Measurements from ENCODE around the gene BBS1.

BBS1 gene

GRCh38 chr11:66469441-66469840 lies 41.0 kb upstream of the BBS1 start:
- H3K4me1 ChIP-seq (ENCODE audit: control insufficient read depth, insufficient read depth, low read length): peaks cover 22% of the 10 kb centered on the region

GRCh38 chr11:66470015-66470414 lies 40.4 kb upstream of the BBS1 start:
- H3K27ac ChIP-seq (ENCODE audit: low read depth, low read length): peak overlapping the region; percentile 39
- peaks cover 27% of the 10 kb centered on the region for H3K36me3 ChIP-seq (ENCODE audit: control insufficient read depth, insufficient read depth, low read length)
- no peaks in the 10 kb centered on the region for H3K27me3 ChIP-seq (ENCODE audit: control insufficient read depth, insufficient read depth, low read length)
- no peaks in the 10 kb centered on the region for H3K9me3 ChIP-seq (ENCODE audit: control insufficient read depth, insufficient read depth, low read length)
- no peak overlapping the region for H3K9ac ChIP-seq (ENCODE audit: low read depth, low read length)
- H3K4me3 ChIP-seq (ENCODE audit: low read depth, low read length): no peak overlapping the region
- peaks cover 18% of the 10 kb centered on the region for H3K4me1 ChIP-seq (ENCODE audit: control insufficient read depth, insufficient read depth, low read length)

More at GRCh38 chr11:66469441-66469840, 41.0 kb upstream of the BBS1 start:
- H3K27ac ChIP-seq (ENCODE audit: low read depth, low read length): no peak overlapping the region
- H3K36me3 ChIP-seq (ENCODE audit: control insufficient read depth, insufficient read depth, low read length): peaks cover 26% of the 10 kb centered on the region
- H3K4me3 ChIP-seq (ENCODE audit: low read depth, low read length): no peak overlapping the region
- H3K9me3 ChIP-seq (ENCODE audit: control insufficient read depth, insufficient read depth, low read length): no peaks in the 10 kb centered on the region
- H3K9ac ChIP-seq (ENCODE audit: low read depth, low read length): no peak overlapping the region
- no peaks in the 10 kb centered on the region for H3K27me3 ChIP-seq (ENCODE audit: control insufficient read depth, insufficient read depth, low read length)

GRCh38 chr11:66471142-66471541 lies 39.3 kb upstream of the BBS1 start:
- Histone ChIP-seq H3K27me3 (ENCODE audit: control insufficient read depth, insufficient read depth, low read length) (no peaks in the 10 kb centered on the region), H3K4me1 (ENCODE audit: control insufficient read depth, insufficient read depth, low read length) (peaks cover 10% of the 10 kb centered on the region; the same call in 1 of the 2 replicates), H3K9me3 (ENCODE audit: control insufficient read depth, insufficient read depth, low read length) (no peaks in the 10 kb centered on the region), H3K9ac (ENCODE audit: low read depth, low read length) (no peak overlapping the region), H3K4me3 (ENCODE audit: low read depth, low read length) (no peak overlapping the region), H3K27ac (ENCODE audit: low read depth, low read length) (no peak overlapping the region), H3K36me3 (ENCODE audit: control insufficient read depth, insufficient read depth, low read length) (peaks cover 27% of the 10 kb centered on the region)

GRCh38 chr11:66472054-66472453 lies 38.4 kb upstream of the BBS1 start:
- peaks cover 10% of the 10 kb centered on the region; the same call in 1 of the 2 replicates for H3K4me1 ChIP-seq (ENCODE audit: control insufficient read depth, insufficient read depth, low read length)
- H3K27me3 ChIP-seq (ENCODE audit: control insufficient read depth, insufficient read depth, low read length): no peaks in the 10 kb centered on the region
- H3K27ac ChIP-seq (ENCODE audit: low read depth, low read length): no peak overlapping the region
- H3K36me3 ChIP-seq (ENCODE audit: control insufficient read depth, insufficient read depth, low read length): peaks cover 27% of the 10 kb centered on the region
- no peaks in the 10 kb centered on the region for H3K9me3 ChIP-seq (ENCODE audit: control insufficient read depth, insufficient read depth, low read length)
- H3K4me3 ChIP-seq (ENCODE audit: low read depth, low read length): no peak overlapping the region
- H3K9ac ChIP-seq (ENCODE audit: low read depth, low read length): no peak overlapping the region

GRCh38 chr11:66473167-66473566 lies 37.3 kb upstream of the BBS1 start:
- Histone ChIP-seq H3K4me3 (ENCODE audit: low read depth, low read length) (no peak overlapping the region), H3K27me3 (ENCODE audit: control insufficient read depth, insufficient read depth, low read length) (no peaks in the 10 kb centered on the region), H3K36me3 (ENCODE audit: control insufficient read depth, insufficient read depth, low read length) (peaks cover 27% of the 10 kb centered on the region)

GRCh38 chr11:66473608-66474515 lies 36.6 kb upstream of the BBS1 start:
- peak overlapping the region; percentile 22 for H3K27ac ChIP-seq (ENCODE audit: low read depth, low read length)
- H3K9me3 ChIP-seq (ENCODE audit: control insufficient read depth, insufficient read depth, low read length): no peaks in the 10 kb centered on the region
- H3K9ac ChIP-seq (ENCODE audit: low read depth, low read length): no peak overlapping the region
- H3K4me1 ChIP-seq (ENCODE audit: control insufficient read depth, insufficient read depth, low read length): peaks cover 6% of the 10 kb centered on the region; the same call in 1 of the 2 replicates
- H3K36me3 ChIP-seq (ENCODE audit: control insufficient read depth, insufficient read depth, low read length): peaks cover 27% of the 10 kb centered on the region
- no peaks in the 10 kb centered on the region for H3K27me3 ChIP-seq (ENCODE audit: control insufficient read depth, insufficient read depth, low read length)
- H3K4me3 ChIP-seq (ENCODE audit: low read depth, low read length): no peak overlapping the region

More at GRCh38 chr11:66473167-66473566, 37.3 kb upstream of the BBS1 start:
- H3K9me3 ChIP-seq (ENCODE audit: control insufficient read depth, insufficient read depth, low read length): no peaks in the 10 kb centered on the region
- H3K27ac ChIP-seq (ENCODE audit: low read depth, low read length): no peak overlapping the region
- H3K9ac ChIP-seq (ENCODE audit: low read depth, low read length): no peak overlapping the region
- H3K4me1 ChIP-seq (ENCODE audit: control insufficient read depth, insufficient read depth, low read length): peaks cover 6% of the 10 kb centered on the region; the same call in 1 of the 2 replicates

GRCh38 chr11:66475349-66476172 lies 34.9 kb upstream of the BBS1 start:
- Histone ChIP-seq H3K4me3 (ENCODE audit: low read depth, low read length) (no peak overlapping the region), H3K27me3 (ENCODE audit: control insufficient read depth, insufficient read depth, low read length) (no peaks in the 10 kb centered on the region), H3K4me1 (ENCODE audit: control insufficient read depth, insufficient read depth, low read length) (no peaks in the 10 kb centered on the region), H3K36me3 (ENCODE audit: control insufficient read depth, insufficient read depth, low read length) (peaks cover 27% of the 10 kb centered on the region), H3K9me3 (ENCODE audit: control insufficient read depth, insufficient read depth, low read length) (no peaks in the 10 kb centered on the region), H3K9ac (ENCODE audit: low read depth, low read length) (no peak overlapping the region), H3K27ac (ENCODE audit: low read depth, low read length) (no peak overlapping the region)

- H3K4me1 ChIP-seq (ENCODE audit: control insufficient read depth, insufficient read depth, low read length): no peaks in the 10 kb centered on the region
- no peaks in the 10 kb centered on the region for H3K9me3 ChIP-seq (ENCODE audit: control insufficient read depth, insufficient read depth, low read length)
- no peak overlapping the region for H3K27ac ChIP-seq (ENCODE audit: low read depth, low read length)
- H3K36me3 ChIP-seq (ENCODE audit: control insufficient read depth, insufficient read depth, low read length): peaks cover 26% of the 10 kb centered on the region
- H3K9ac ChIP-seq (ENCODE audit: low read depth, low read length): no peak overlapping the region
- H3K27me3 ChIP-seq (ENCODE audit: control insufficient read depth, insufficient read depth, low read length): no peaks in the 10 kb centered on the region
- no peak overlapping the region for H3K4me3 ChIP-seq (ENCODE audit: low read depth, low read length)
These were observed 34.1 kb upstream of the BBS1 start for GRCh38 chr11:66476173-66476840.

GRCh38 chr11:66476841-66477251 lies 33.6 kb upstream of the BBS1 start:
- Histone ChIP-seq H3K27ac (ENCODE audit: low read depth, low read length) (no peak overlapping the region), H3K4me1 (ENCODE audit: control insufficient read depth, insufficient read depth, low read length) (no peaks in the 10 kb centered on the region), H3K36me3 (ENCODE audit: control insufficient read depth, insufficient read depth, low read length) (peaks cover 24% of the 10 kb centered on the region), H3K9ac (ENCODE audit: low read depth, low read length) (no peak overlapping the region), H3K27me3 (ENCODE audit: control insufficient read depth, insufficient read depth, low read length) (no peaks in the 10 kb centered on the region), H3K9me3 (ENCODE audit: control insufficient read depth, insufficient read depth, low read length) (no peaks in the 10 kb centered on the region), H3K4me3 (ENCODE audit: low read depth, low read length) (no peak overlapping the region)

- Histone ChIP-seq H3K4me1 (ENCODE audit: control insufficient read depth, insufficient read depth, low read length) (no peaks in the 10 kb centered on the region), H3K9ac (ENCODE audit: low read depth, low read length) (no peak overlapping the region), H3K27ac (ENCODE audit: low read depth, low read length) (no peak overlapping the region), H3K9me3 (ENCODE audit: control insufficient read depth, insufficient read depth, low read length) (no peaks in the 10 kb centered on the region), H3K27me3 (ENCODE audit: control insufficient read depth, insufficient read depth, low read length) (no peaks in the 10 kb centered on the region), H3K4me3 (ENCODE audit: low read depth, low read length) (no peak overlapping the region), H3K36me3 (ENCODE audit: control insufficient read depth, insufficient read depth, low read length) (peaks cover 22% of the 10 kb centered on the region)
These were observed 32.9 kb upstream of the BBS1 start for GRCh38 chr11:66477263-66478201.
